HG02759 (cell line): ENCODE results near the gene MROH7.

Experiments
- ATAC-seq: cut with Tn5 transposase; IDR thresholded peaks from one replicate; pipeline ENCODE4 v1.9.1; 2021; ENCODE audit warnings: mild to moderate bottlenecking, moderate library complexity; ENCODE audit not compliant: unreplicated experiment

The MROH7 gene

DNA sequence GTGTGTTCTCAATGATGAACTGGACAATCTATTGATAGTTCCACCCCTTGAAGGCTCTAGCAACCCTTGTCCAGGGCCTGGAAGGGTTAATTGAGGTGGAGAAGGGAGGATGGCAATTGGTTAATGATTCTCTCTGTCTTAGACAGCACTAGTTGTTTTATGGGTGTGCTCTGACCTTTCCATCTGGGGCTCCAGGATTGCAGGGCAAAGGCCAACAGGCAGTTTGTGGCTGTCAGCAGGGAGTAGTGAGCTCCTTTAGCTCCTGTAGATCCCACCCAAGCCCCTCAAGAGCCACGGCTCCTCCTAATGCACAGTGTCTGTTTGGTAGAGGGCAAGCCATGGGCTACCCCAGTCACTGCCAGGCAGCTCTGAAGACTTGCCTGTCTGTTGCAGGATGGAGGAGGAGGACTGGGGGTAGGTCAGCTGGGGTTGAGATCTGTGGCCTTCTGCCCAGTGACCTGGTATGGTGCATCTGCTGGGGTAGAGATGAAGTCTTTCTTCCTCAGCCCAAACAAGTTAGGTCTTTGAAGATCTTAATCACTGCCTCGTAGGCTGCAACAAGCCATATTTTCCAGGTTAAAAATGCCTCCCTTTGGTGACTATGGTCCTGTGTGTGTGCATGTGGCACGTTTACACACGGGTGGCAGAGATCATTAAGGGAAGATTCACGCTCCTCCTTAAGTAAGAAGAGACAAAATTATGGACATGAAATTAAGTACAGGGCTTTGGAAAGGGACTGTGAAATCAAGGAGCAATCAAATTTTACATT is 7.7 kb downstream of the MROH7 start:
- ATAC-seq: no peak

DNA sequence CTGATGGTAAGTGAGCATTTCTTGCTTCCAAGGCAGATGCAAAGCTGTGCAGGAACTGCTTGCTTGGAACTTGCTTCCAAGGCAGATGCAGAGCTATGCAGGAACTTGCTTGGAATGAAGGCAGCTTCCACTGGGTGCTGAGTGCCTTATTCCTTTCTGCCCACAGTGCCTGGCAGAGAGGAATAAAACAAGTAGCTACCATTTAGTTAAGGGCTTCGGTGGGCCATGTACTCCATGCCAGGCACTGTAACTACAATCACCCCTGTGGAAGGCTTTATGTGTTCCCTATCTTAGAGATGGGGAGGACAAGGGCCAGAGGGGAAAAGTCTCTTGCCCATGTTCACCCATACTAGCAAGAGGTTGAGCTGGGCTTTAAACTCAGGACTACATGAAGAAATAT is 8.3 kb downstream of the MROH7 start:
- no peak for ATAC-seq

DNA sequence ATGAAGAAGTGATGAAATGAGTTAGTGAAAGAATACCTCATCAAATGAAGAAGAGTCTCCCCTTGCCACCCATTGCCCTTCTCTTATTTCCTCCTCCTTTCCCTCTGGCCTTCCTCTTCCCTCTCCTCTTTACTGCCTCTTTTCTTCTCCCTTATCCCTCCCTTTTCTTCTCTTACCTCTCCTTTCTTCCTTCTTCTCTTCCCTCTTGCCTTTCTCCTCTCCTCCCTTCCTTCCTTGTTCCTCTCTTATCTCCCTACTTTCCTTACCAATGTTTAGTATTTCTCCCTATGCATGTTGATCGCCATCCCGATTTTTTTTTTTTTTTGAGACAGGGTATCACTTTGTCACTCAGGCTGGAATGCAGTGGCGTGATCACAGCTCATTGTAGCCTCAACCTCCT is 8.8 kb downstream of the MROH7 start:
- no peak for ATAC-seq

DNA sequence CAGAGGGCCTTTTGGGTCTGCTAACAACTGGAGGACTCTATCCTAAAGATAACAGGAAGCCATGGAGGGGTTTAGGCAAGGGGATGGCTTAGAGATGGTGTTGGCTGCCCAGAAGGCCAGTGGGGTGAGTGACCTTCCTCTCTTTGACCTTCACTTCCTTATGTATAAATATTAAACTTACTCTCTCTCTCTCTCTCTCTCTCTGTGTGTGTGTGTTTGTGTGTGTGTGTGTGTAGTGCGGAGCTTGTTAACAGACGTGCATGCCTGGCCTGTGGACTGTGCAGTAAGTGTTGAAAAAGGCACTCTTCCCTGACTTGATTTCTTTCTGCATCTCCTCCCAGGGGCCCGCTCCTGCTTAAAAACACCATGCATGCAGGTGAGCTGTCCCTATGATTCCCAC is 10.0 kb downstream of the MROH7 start:
- ATAC-seq: no peak

DNA sequence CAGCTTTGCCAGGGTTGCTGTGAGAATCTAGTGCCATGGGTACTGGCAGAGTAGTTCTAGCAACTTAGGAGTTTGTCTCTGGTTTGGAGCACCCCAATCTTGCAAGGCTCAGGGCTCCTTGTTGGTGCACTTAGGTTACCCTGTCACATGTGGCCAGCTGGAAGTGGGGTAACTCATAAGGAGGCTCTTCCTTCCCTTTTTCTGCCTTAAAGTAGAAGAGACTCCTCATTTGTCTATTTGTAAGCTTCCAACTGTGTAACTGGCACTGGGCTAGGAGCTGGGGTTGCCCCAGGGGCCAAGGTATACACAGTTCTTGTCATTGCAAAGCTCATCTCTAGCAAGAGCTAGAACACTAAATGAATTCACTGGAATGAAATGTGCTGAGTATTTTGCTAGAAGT is 10.6 kb downstream of the MROH7 start:
- ATAC-seq: no peak

DNA sequence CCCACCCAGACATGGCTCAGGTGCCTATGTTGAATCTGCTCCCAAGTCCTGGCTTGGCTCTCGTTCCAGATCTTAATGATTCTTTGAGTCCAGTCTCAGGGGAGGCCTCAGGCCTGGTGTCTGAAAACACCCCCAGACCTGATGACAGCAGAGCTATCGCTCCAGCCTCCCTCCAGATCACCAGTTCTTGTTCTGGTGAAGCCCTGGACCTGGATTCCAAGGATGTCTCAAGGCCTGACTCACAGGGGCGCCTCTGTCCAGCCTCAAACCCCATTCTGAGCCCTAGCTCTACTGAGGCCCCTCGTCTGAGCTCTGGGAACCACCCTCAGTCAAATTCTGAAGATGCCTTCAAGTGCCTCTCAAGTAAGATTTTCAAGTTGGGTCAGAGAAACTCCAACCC is 11.4 kb downstream of the MROH7 start:
- no peak for ATAC-seq

DNA sequence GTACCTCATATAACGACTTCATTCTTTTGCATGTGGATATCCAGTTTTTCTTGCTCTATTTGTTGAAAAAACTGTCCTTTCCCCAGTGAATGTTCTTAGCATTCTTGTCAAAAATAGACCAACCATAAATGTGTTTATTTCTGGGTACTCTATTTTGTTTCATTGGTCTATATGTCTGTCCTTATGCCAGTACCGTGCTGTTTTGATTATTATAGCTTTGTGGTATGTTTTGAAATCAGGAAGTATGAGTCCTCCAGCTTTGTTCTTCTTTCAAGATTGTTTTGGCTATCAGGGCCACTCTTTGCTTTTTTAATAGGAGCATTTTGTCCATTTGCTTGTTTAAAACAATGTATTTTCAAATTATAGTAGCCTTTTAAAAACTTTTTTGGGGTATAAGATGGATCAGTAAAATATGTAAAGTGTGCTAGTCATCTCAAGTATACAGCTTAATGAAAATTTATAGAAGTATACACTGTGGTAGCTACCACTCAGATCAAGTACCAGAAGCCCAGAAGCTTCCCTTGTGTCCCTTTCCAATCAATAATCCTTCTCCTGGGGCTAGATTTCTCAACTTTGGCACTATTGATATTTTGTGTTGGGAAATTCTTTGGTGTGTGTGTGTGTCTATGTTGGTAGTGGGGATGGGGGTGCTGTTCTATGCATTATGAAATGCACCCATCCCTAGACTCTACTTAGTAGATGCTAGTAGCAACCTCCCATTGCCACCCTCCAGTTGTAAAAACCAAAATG is 16.8 kb downstream of the MROH7 start:
- ATAC-seq: no peak

DNA sequence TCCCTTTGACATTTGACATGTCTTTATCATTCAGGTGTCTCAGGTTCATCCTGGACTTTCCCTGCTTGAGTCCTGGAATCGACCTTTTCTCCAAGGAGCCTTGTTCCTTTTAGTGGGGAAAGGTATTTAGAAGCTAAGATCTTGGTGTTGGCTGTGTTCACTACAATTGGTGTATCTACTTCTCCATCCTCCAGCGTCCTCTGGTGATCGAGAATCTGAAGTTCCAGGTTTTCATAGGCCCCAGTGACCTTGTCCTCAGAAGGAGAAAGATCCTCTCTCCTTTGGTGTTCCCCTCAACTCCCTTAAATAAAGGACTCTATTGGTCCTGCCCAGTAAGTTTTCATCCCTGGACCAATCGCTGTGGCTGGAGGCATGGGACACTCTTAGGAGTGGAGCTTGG is 22.1 kb downstream of the MROH7 start:
- no peak for ATAC-seq

DNA sequence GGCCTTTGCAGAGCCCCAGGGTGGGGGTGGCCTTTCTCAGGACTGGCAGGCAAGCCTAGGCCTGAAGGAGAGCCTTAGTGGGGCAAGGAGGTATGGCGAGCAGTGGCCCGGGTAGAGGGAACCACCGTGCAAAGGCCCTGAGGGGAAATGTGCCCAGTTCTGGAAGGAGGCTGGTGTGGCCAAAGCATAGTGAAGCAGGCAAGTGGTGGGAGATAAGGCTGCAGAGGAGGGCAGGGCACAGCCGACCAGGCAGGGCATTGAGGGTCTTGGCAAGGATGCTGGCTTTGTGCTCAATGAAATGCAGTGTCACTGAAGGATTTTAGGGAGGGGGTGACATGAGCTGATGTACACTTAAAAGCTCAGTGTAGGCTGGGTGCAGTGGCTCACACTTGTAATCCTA is 22.8 kb downstream of the MROH7 start:
- ATAC-seq: no peak

DNA sequence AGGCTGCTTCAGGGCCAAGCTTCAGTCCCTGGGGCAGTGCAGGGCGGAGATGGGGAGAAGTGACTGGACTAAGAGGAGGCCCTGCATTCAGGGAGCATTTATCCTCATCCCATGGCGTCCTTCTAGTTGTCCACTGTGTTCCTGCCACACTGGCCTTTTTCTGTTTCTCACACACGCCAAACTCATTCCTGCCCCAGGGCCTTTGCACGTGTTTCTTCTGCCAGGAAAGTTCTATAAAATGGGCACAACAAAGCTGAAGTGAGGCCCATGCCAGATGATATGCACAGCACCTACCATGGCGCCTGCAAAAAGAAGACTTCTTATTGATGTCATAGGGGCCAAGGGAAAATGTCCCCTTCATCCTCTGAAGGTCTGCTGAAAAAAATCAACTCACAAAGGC is 24.3 kb downstream of the MROH7 start:
- no peak for ATAC-seq

DNA sequence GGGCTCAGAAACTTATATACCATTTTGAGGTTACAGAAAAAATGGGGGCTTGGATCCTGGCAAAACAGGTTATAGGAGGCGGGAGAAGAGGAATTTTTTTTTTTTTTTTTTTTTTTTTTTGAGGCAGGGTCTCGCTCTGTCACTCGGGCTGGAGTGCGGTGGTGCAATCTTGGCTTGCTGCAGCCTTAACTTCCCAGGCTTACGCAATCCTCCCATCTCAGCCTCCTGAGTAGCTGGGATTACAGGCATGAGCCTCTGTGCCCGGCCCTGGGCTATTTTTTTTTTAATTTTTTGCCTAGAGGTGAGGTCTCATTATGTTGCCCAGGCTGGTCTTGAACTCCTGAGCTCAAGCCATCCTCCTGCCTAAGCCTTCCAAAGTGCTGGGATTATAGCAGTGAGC is 24.7 kb downstream of the MROH7 start:
- ATAC-seq: no peak

DNA sequence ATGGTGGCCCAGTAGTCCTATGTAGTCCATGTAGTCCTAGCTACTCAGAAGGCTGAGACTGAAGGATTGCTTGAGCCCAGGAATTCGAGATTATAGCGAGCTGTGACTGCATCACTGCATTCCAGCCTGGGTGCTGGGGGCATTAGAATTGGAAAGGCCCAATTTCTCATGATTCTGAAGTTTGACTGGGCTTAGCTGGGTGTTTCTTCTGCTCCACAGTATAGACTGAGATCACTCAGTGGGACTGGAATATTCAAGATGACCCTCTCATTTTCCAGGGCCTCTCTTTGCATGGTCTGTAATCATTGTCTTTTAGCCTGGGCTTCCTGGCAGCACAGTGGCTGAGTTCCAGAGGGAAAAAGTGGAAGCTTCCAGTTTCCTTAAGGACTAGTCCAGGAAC is 26.2 kb downstream of the MROH7 start:
- ATAC-seq: no peak

DNA sequence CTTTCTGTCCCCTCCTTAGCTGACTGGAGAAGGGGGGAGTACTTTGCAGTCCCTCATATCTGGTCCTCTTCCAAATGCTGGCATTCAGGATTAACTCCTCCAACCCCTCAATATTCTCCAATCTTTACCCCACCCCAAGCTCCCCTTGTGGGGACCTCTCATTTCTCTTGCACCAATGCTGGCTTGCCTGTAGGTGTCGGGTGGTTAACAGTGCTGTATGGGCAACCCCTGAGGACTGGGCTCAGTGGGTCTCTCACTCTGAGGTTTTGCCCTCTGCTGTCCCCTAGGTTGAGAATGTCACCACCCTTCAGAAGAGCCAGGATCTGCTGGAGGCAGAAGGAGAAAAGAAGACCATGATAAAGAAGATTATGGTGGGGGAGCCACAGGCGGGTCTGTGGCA is 27.0 kb downstream of the MROH7 start:
- ATAC-seq: no peak

DNA sequence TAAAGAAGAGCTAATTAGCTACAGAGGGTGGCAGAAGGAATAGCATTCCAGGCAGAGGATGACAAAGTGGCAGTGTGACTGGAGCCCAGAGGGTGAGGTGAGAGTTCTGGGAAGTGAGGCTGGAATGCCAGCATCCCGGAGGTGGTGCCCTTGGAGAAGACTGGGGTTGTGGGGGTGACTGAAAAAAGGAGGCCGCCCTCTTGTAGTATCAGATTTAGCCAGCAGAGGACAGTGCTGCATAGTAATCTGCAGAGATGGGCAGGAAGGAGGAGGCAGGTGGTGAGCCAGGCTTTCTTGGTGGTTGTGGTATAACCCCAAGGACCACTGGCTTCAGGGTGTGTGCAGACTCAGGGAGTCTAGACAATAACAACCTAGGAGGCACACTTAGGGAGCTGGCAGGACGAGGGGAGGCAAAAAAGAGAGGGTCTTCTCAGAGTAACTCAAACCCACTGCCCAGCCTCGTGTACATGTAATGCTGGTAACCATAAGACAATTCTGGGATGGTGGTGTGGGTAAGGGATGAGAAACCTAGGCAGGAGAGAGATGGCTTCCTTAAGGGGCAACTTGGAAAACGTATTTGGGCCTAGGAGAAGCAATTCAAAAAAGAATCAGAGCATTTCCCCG is 30.5 kb downstream of the MROH7 start:
- peak; percentile 63 for ATAC-seq

DNA sequence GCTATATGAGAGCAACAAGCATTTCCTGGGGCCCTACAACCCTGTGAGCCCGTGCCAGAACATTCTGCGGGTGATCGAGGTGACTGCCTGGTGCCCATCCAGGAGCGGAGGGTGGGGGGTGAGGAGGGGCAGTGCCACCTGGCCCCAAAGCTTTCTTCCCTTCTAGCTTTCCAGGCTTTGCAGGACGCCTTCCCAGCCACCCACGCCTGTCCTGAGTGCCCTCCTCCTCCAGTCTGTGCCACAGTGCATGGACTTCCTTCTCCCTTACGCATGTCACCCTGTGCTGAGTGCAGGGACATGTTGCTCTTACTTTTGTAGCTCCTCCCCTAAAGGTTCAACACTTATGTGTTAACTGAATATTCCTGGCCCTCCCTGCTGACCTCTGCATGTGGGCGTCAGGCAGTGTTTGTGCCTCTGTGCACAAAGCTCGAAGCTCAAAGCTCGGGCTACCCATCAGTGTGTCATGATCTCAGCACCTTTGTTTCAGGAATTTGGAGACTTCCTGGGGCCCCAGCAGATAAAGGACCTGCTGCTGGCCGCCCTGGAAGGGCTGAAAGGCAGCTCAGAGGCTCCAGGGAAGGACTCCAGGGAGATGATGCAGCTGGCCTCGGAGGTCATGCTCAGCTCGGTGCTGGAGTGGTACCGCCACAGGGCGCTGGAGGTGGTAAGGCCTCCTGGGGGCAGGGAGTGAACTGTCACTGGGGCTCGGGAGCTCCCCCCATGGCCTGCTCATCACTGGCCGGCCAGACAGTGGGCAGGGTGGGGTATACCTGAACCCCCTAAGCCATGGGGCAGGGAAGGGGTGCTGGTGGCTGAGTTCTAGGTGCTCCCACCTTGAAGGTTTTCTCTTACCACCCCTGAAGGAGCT is 37.4 kb downstream of the MROH7 start:
- no peak for ATAC-seq

DNA sequence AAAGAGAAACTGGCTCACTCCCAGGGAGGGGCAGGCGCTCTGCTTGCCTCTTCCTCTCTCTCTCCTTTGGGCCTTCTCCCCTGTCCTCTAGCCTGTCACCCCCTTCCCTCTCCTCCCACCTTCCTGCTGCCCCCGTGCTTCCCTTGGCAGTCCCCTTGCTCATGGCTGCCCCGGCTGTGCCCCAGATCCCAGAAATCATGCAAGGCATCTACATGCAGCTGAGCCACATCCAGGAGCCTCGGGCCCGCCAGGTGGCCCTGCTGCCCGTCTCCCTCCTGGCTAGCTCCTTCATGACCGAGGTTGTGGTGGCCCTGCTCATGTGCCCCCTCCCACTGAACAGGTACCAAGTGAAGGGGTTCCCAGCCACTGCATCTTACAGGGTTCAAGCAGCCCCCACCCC is 38.1 kb downstream of the MROH7 start:
- no peak for ATAC-seq

DNA sequence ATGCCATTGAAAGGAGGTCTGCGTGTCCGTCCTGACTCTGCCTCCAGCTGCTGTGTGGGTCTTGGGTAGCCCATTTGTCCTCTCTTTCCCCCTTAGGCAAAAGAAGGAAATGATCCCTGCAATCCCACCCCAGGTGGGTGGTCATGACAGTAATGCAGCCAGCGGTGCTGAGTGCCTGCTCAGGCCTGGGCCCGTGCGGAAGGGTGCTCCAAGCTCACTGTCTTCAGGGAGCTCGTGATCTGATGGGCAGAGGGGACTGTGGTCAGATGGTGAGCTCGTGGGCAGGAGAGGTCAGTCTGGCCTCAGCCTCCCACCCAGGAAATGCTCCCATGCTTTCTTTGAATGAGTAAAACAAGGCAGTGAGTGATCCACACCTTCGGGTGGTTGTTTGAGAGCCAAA is 38.8 kb downstream of the MROH7 start:
- no peak for ATAC-seq

DNA sequence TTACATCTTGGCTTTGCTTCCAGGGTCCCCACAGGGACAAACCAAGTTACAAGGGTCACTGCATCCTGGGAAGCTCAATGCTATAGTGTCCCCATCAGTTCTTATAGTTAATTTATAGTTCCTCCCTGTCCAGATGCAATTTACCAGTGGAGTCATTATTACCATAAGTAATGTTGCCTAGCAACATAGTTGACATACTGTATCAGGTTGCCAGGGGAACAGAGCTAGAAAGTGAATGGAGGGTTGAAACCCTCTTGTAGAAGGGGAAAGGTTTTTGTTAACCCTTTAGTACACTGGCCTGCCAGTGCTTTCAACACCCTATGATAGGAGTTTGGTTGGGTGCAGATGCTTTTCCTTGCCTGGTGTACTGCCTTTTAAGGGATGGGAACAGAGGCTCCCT is 39.8 kb downstream of the MROH7 start:
- ATAC-seq: no peak

DNA sequence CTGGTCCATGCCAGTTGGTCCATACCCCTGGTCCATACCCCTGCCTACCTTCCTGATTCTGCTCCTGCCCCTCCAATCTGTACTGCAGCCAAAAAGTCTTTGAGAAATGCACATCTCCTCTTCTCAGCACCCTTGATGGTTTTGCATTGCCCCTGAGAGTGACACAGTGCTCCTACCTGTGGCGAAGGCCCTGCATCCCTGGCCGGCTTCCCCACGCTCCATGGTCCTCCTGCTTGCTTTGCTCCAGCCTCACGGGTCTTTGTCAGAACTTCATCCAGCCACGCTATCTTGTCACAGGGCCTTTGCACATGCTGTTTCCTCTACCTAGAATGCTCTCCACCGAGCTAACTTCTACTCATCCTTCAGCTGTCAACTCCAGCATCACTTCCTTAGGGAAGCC is 41.9 kb downstream of the MROH7 start:
- no peak for ATAC-seq

DNA sequence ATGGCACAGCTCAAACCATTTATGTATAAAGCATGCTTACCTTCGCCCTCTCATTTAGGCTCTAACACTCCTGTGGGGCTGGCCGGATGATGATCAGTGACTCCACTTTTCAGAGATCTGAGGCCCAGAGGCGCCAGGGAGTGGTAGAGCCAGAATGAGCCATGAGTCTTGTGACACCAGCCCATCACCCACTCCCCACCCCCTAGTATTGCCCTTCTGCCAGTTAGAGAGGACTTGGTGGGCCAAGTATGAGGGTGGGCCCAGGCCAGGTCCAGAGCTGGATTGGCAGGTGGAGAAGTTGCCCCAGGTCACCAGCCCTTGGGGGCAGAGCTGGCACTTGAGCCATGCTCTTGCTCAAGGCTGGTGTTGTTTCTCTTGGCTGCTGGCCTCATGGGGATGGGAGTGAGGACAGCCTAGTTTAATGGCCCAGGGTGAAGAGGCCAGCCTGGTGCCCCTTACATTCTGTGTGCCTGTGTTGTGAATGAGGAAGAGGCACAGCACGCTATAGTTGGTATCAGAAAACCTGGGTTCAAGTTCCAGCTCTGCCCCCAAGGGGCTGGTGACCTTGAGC is 43.8 kb downstream of the MROH7 start:
- ATAC-seq: no peak

DNA sequence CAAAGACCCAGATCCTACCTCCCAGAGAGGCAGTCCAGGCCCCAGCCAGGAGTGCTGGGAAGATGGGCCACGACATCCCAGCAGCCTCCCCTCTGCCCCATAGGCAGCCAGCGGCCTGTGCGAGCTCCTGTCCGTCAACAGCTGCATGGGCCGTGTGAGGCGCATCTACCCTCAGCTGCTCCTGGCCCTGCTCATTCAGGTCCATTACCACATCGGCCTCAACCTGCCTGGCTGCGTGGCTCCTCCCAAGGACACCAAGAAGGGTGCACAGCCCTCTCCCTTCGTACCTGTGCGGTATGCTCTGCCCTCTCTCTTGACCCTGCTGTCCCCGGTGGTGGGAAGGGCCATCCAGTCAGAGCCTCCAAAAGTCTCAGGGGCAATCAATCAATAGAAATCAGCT is 44.6 kb downstream of the MROH7 start:
- no peak for ATAC-seq
